WTC11 (cell line): ENCODE measurements around the gene PPP1R18. TPM values are rescaled to one million over a fixed set of nuclear protein-coding genes. Genes with fewer than 3 reads are reported as not detected.

Source experiments
- ATAC-seq: fragments of 200-7000 bp; cut with Tn5 transposase; 2 replicates; pipeline ENCODE4 v1.10.0; 2021; ENCODE audit warnings: mild to moderate bottlenecking, moderate library complexity
- CTCF ChIA-PET: fragments of 300-600 bp; sonication (Branson Sonifier 250); formaldehyde crosslinking; loops from one replicate; lab custom pipeline; 2021; ENCODE audit warnings: antibody characterized with exemption; lab: Charles Lee
- POLR2A ChIA-PET: fragments of 350-600 bp; sonication (Branson Sonifier 250); formaldehyde crosslinking; loops from one replicate; lab custom pipeline; 2021; ENCODE audit warnings: antibody characterized with exemption; lab: Charles Lee
- DNase-seq: peaks from one replicate; pipeline ENCODE4 v3.0.0; 2021; ENCODE audit warnings: low spot score
- H3K27ac Mint-ChIP-seq: 2 replicates; pipeline ENCODE4 v1.8.0; 2021; ENCODE audit warnings: mixed read lengths
- H3K27me3 Mint-ChIP-seq: 2 replicates; pipeline ENCODE4 v1.8.0; 2021; ENCODE audit warnings: low read depth, mild to moderate bottlenecking, moderate library complexity, mixed read lengths
- H3K36me3 Mint-ChIP-seq: 2 replicates; pipeline ENCODE4 v1.8.0; 2021; ENCODE audit warnings: mixed read lengths
- H3K4me1 Mint-ChIP-seq: 2 replicates; pipeline ENCODE4 v1.8.0; 2022; ENCODE audit warnings: mixed read lengths
- H3K4me3 Mint-ChIP-seq: 2 replicates; pipeline ENCODE4 v1.8.0; 2021; ENCODE audit warnings: mild to moderate bottlenecking, moderate library complexity, mixed read lengths
- H3K9me3 Mint-ChIP-seq: 2 replicates; pipeline ENCODE4 v1.8.0; 2021; ENCODE audit warnings: mixed read lengths
- ATF1 ChIP-seq: sonication (generic); formaldehyde crosslinking; IDR thresholded peaks from 2 replicates; pipeline ENCODE4 v1.8.1; 2023; ENCODE audit warnings: mild to moderate bottlenecking, moderate library complexity, missing genetic modification reagents
- CBFB ChIP-seq: sonication (generic); formaldehyde crosslinking; IDR thresholded peaks from 2 replicates; pipeline ENCODE4 v1.8.1; 2022; ENCODE audit warnings: mild to moderate bottlenecking, low read depth, missing genetic modification reagents
- ELF4 ChIP-seq: sonication (generic); formaldehyde crosslinking; IDR thresholded peaks from 2 replicates; pipeline ENCODE4 v1.8.1; 2022; ENCODE audit warnings: low read depth, mild to moderate bottlenecking, moderate library complexity, missing genetic modification reagents
- EMX1 ChIP-seq: fragments of 250-450 bp; sonication (Bioruptor Pico); IDR thresholded peaks from 2 replicates; pipeline ENCODE4 v1.8.0; 2021; ENCODE audit warnings: mild to moderate bottlenecking
- GRHL2 ChIP-seq: fragments of 250-450 bp; sonication (Bioruptor Pico); IDR thresholded peaks from 2 replicates; pipeline ENCODE4 v1.8.0; 2022; ENCODE audit warnings: mild to moderate bottlenecking, moderate library complexity; ENCODE audit not compliant: insufficient replicate concordance, severe bottlenecking
- MXD4 ChIP-seq: fragments of 250-450 bp; sonication (Bioruptor Pico); IDR thresholded peaks from 2 replicates; pipeline ENCODE4 v1.8.0; 2021; ENCODE audit warnings: mild to moderate bottlenecking, moderate library complexity, borderline replicate concordance
- NFE2L1 ChIP-seq: sonication (generic); formaldehyde crosslinking; IDR thresholded peaks from 2 replicates; pipeline ENCODE4 v1.8.1; 2023; ENCODE audit warnings: missing genetic modification reagents
- SMAD4 ChIP-seq: sonication (generic); formaldehyde crosslinking; IDR thresholded peaks from 2 replicates; pipeline ENCODE4 v1.8.0; 2022; ENCODE audit warnings: mild to moderate bottlenecking, missing genetic modification reagents
- SP1 ChIP-seq: sonication (generic); formaldehyde crosslinking; conservative IDR thresholded peaks from 2 replicates; pipeline ENCODE4 v1.8.1; 2022; ENCODE audit warnings: missing genetic modification reagents
- ZNF232 ChIP-seq: sonication (generic); formaldehyde crosslinking; IDR thresholded peaks from 2 replicates; pipeline ENCODE4 v1.8.0; 2022; ENCODE audit warnings: mild to moderate bottlenecking, missing genetic modification reagents
- ZNF317 ChIP-seq: sonication (generic); formaldehyde crosslinking; IDR thresholded peaks from 2 replicates; pipeline ENCODE4 v1.8.1; 2023; ENCODE audit warnings: low read depth, mild to moderate bottlenecking, moderate library complexity, missing genetic modification reagents, borderline replicate concordance
- ZNF671 ChIP-seq: fragments of 250-450 bp; sonication (Bioruptor Pico); IDR thresholded peaks from 2 replicates; pipeline ENCODE4 v1.8.0; 2021; ENCODE audit warnings: mild to moderate bottlenecking
- total RNA-seq: library from RNA; stranded (reverse); gene quantifications from 3 replicates; pipeline ENCODE4 v1.2.3, GENCODE V29; 2021
- TF ChIP-seq, protein P1 (sequence below): sonication (generic); formaldehyde crosslinking; IDR thresholded peaks from 2 replicates; pipeline ENCODE4 v1.8.1; 2023; ENCODE audit warnings: mild to moderate bottlenecking, missing genetic modification reagents, moderate library complexity
- TF ChIP-seq, protein P2 (sequence below): sonication (generic); formaldehyde crosslinking; conservative IDR thresholded peaks from 2 replicates; pipeline ENCODE4 v1.8.1; 2023; ENCODE audit warnings: mild to moderate bottlenecking, low read depth, missing genetic modification reagents, moderate library complexity
- TF ChIP-seq, protein P3 (sequence below): fragments of 250-450 bp; sonication (Bioruptor Pico); IDR thresholded peaks from 2 replicates; pipeline ENCODE4 v1.9.0; 2021; ENCODE audit warnings: moderate library complexity, mild to moderate bottlenecking, inconsistent platforms, borderline replicate concordance
- TF ChIP-seq, protein P4 (sequence below): fragments of 250-450 bp; sonication (Bioruptor Pico); conservative IDR thresholded peaks from 2 replicates; pipeline ENCODE4 v1.9.0; 2021; ENCODE audit warnings: mild to moderate bottlenecking
- TF ChIP-seq, protein P5 (sequence below): fragments of 200-600 bp; IDR thresholded peaks from 2 replicates; pipeline ENCODE4 v1.8.0; 2022; ENCODE audit warnings: antibody characterized with exemption
- TF ChIP-seq, protein P6 (sequence below): sonication (generic); formaldehyde crosslinking; IDR thresholded peaks from 2 replicates; pipeline ENCODE4 v1.8.1; 2023; ENCODE audit warnings: mild to moderate bottlenecking, moderate library complexity, missing genetic modification reagents
- TF ChIP-seq, protein P7 (sequence below): sonication (generic); formaldehyde crosslinking; IDR thresholded peaks from 2 replicates; pipeline ENCODE4 v1.8.1; 2023; ENCODE audit warnings: mild to moderate bottlenecking, missing genetic modification reagents
- TF ChIP-seq, protein P8 (sequence below): fragments of 250-450 bp; sonication (Bioruptor Pico); IDR thresholded peaks from 2 replicates; pipeline ENCODE4 v1.9.0; 2021; ENCODE audit warnings: mild to moderate bottlenecking, borderline replicate concordance

PPP1R18 gene
- total RNA-seq, 1 experiment from 2014 or later, result 36.5 TPM

DNA sequence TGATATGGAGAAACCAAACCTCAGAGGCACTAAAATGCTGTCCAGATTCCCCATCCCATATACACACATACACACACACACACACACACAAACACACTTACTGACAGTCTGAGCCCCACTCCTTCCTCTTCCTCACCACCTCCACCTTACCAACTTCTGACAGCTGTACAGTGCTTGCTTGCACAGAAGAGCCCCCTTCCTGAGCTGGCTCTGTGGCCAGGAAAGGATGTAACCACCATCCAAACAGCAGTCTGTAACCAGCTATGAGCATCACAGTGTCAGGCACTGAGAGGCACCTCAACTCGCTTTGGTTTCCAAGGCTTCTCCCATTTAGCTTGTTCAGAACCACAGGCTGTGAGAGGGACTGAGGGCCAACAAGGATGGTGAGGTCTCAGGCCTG is 45.4 kb downstream of the PPP1R18 start (continued):
- TF ChIP-seq ELF4 (CRISPR knock-in tag), result no peak
- TF ChIP-seq ZNF671 (CRISPR knock-in tag), result no peak
- TF ChIP-seq, protein P1, sequence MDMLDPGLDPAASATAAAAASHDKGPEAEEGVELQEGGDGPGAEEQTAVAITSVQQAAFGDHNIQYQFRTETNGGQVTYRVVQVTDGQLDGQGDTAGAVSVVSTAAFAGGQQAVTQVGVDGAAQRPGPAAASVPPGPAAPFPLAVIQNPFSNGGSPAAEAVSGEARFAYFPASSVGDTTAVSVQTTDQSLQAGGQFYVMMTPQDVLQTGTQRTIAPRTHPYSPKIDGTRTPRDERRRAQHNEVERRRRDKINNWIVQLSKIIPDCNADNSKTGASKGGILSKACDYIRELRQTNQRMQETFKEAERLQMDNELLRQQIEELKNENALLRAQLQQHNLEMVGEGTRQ (CRISPR knock-in tag), result no peak
- TF ChIP-seq, protein P2, sequence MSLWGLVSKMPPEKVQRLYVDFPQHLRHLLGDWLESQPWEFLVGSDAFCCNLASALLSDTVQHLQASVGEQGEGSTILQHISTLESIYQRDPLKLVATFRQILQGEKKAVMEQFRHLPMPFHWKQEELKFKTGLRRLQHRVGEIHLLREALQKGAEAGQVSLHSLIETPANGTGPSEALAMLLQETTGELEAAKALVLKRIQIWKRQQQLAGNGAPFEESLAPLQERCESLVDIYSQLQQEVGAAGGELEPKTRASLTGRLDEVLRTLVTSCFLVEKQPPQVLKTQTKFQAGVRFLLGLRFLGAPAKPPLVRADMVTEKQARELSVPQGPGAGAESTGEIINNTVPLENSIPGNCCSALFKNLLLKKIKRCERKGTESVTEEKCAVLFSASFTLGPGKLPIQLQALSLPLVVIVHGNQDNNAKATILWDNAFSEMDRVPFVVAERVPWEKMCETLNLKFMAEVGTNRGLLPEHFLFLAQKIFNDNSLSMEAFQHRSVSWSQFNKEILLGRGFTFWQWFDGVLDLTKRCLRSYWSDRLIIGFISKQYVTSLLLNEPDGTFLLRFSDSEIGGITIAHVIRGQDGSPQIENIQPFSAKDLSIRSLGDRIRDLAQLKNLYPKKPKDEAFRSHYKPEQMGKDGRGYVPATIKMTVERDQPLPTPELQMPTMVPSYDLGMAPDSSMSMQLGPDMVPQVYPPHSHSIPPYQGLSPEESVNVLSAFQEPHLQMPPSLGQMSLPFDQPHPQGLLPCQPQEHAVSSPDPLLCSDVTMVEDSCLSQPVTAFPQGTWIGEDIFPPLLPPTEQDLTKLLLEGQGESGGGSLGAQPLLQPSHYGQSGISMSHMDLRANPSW (CRISPR knock-in tag), result no peak

DNA sequence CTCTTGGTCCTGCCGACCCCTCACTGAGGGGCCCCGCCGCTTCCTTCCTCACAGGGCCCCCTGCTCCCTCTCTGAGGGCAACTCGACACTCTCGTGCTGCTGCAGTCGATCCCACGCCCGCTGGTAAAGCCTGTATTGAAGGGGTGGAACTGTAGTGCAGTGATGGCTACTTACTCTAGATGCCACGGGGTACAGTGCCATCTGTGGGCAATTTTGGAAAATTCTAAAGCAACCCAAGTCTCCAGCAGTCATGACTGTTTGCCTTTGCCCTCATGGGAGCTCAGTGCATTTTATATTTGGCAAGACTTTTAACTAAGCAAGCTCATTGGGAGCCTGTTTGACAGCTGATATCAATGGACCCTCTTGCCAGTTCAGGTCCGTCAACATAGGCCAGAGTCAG is 46.0 kb downstream of the PPP1R18 start:
- ChIA-PET POLR2A (no interaction called here), CTCF (interaction anchor here (1.5 kb wide), 1 partner anchor 39 kb away, joined by 4 read pairs; no protein-coding TSS in a partner anchor)
- Mint-ChIP-seq H3K27me3 (no peaks in the 10 kb centered on the region), H3K4me3 (no peak overlapping the region), H3K36me3 (peaks cover 30% of the 10 kb centered on the region), H3K4me1 (peaks cover 2% of the 10 kb centered on the region), H3K9me3 (no peaks in the 10 kb centered on the region), H3K27ac (no peak overlapping the region)
- no peak for ATAC-seq
- no peak for DNase-seq
- TF ChIP-seq, protein P3, sequence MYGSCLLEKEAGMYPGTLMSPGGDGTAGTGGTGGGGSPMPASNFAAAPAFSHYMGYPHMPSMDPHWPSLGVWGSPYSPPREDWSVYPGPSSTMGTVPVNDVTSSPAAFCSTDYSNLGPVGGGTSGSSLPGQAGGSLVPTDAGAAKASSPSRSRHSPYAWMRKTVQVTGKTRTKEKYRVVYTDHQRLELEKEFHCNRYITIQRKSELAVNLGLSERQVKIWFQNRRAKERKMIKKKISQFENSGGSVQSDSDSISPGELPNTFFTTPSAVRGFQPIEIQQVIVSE (CRISPR knock-in tag), result no peak
- TF ChIP-seq EMX1 (CRISPR knock-in tag), result no peak
- TF ChIP-seq NFE2L1 (CRISPR knock-in tag), result no peak
- TF ChIP-seq GRHL2 (CRISPR knock-in tag), result no peak
- TF ChIP-seq, protein P4, sequence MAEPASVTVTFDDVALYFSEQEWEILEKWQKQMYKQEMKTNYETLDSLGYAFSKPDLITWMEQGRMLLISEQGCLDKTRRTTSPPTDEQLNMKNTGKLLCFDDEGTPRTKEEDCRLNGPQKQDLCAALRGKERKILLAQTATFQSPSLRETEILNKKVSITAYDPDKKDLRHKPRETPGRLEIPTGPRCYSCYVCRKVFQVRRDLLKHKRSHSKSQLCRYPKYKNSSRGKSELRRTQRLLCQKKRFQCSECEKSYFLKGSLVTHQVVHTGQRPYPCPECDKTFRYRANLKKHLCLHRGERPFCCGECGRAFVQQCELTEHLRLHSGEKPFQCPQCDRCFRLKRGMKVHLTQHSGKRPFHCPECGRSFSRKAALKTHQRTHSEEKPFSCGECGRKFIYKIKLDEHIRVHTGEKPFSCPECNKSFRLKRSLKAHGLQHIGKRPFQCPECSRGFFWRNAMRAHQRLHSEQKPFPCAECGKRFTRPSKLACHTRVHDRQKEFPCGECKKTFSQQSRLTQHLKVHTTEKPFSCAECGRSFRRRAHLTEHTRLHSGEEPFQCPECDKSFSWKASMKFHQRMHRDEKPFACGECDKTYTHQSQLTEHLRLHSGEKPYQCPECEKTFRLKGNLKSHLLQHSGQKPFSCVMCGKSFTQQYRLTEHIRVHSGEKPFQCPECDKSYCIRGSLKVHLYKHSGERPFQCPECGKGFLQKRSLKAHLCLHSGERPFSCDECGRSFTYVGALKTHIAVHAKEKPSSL, result no peak
- TF ChIP-seq, protein P5, sequence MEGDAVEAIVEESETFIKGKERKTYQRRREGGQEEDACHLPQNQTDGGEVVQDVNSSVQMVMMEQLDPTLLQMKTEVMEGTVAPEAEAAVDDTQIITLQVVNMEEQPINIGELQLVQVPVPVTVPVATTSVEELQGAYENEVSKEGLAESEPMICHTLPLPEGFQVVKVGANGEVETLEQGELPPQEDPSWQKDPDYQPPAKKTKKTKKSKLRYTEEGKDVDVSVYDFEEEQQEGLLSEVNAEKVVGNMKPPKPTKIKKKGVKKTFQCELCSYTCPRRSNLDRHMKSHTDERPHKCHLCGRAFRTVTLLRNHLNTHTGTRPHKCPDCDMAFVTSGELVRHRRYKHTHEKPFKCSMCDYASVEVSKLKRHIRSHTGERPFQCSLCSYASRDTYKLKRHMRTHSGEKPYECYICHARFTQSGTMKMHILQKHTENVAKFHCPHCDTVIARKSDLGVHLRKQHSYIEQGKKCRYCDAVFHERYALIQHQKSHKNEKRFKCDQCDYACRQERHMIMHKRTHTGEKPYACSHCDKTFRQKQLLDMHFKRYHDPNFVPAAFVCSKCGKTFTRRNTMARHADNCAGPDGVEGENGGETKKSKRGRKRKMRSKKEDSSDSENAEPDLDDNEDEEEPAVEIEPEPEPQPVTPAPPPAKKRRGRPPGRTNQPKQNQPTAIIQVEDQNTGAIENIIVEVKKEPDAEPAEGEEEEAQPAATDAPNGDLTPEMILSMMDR, result no peak
- TF ChIP-seq MXD4 (CRISPR knock-in tag), result no peak
- TF ChIP-seq, protein P6, sequence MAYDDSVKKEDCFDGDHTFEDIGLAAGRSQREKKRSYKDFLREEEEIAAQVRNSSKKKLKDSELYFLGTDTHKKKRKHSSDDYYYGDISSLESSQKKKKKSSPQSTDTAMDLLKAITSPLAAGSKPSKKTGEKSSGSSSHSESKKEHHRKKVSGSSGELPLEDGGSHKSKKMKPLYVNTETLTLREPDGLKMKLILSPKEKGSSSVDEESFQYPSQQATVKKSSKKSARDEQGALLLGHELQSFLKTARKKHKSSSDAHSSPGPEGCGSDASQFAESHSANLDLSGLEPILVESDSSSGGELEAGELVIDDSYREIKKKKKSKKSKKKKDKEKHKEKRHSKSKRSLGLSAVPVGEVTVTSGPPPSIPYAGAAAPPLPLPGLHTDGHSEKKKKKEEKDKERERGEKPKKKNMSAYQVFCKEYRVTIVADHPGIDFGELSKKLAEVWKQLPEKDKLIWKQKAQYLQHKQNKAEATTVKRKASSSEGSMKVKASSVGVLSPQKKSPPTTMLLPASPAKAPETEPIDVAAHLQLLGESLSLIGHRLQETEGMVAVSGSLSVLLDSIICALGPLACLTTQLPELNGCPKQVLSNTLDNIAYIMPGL (CRISPR knock-in tag), result no peak
- TF ChIP-seq ZNF317 (CRISPR knock-in tag), result no peak
- TF ChIP-seq SMAD4 (CRISPR knock-in tag), result no peak
- TF ChIP-seq, protein P7, sequence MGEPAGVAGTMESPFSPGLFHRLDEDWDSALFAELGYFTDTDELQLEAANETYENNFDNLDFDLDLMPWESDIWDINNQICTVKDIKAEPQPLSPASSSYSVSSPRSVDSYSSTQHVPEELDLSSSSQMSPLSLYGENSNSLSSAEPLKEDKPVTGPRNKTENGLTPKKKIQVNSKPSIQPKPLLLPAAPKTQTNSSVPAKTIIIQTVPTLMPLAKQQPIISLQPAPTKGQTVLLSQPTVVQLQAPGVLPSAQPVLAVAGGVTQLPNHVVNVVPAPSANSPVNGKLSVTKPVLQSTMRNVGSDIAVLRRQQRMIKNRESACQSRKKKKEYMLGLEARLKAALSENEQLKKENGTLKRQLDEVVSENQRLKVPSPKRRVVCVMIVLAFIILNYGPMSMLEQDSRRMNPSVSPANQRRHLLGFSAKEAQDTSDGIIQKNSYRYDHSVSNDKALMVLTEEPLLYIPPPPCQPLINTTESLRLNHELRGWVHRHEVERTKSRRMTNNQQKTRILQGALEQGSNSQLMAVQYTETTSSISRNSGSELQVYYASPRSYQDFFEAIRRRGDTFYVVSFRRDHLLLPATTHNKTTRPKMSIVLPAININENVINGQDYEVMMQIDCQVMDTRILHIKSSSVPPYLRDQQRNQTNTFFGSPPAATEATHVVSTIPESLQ (CRISPR knock-in tag), result no peak
- TF ChIP-seq SP1 (CRISPR knock-in tag), result no peak
- TF ChIP-seq, protein P8, sequence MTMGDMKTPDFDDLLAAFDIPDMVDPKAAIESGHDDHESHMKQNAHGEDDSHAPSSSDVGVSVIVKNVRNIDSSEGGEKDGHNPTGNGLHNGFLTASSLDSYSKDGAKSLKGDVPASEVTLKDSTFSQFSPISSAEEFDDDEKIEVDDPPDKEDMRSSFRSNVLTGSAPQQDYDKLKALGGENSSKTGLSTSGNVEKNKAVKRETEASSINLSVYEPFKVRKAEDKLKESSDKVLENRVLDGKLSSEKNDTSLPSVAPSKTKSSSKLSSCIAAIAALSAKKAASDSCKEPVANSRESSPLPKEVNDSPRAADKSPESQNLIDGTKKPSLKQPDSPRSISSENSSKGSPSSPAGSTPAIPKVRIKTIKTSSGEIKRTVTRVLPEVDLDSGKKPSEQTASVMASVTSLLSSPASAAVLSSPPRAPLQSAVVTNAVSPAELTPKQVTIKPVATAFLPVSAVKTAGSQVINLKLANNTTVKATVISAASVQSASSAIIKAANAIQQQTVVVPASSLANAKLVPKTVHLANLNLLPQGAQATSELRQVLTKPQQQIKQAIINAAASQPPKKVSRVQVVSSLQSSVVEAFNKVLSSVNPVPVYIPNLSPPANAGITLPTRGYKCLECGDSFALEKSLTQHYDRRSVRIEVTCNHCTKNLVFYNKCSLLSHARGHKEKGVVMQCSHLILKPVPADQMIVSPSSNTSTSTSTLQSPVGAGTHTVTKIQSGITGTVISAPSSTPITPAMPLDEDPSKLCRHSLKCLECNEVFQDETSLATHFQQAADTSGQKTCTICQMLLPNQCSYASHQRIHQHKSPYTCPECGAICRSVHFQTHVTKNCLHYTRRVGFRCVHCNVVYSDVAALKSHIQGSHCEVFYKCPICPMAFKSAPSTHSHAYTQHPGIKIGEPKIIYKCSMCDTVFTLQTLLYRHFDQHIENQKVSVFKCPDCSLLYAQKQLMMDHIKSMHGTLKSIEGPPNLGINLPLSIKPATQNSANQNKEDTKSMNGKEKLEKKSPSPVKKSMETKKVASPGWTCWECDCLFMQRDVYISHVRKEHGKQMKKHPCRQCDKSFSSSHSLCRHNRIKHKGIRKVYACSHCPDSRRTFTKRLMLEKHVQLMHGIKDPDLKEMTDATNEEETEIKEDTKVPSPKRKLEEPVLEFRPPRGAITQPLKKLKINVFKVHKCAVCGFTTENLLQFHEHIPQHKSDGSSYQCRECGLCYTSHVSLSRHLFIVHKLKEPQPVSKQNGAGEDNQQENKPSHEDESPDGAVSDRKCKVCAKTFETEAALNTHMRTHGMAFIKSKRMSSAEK, result no peak
- TF ChIP-seq ZNF232, result no peak
- TF ChIP-seq ATF1 (CRISPR knock-in tag), result no peak
- TF ChIP-seq CBFB, result no peak
